ENCODE results near the gene COL8A2. TPM values are rescaled to one million over a fixed set of nuclear protein-coding genes. Genes with fewer than 3 reads are reported as not detected.
A peak's percentile ranks its signal among the peaks of the same experiment; 100 is the strongest.
"Not testable (repeated sequence)": the region's sequence is repeated elsewhere in the genome, so short reads cannot be mapped to it uniquely, and the experiment has no call there.

Gene COL8A2
- polyA plus RNA-seq, 3 donors, result 1.6 to 1.9 (median 1.8) TPM

DNA sequence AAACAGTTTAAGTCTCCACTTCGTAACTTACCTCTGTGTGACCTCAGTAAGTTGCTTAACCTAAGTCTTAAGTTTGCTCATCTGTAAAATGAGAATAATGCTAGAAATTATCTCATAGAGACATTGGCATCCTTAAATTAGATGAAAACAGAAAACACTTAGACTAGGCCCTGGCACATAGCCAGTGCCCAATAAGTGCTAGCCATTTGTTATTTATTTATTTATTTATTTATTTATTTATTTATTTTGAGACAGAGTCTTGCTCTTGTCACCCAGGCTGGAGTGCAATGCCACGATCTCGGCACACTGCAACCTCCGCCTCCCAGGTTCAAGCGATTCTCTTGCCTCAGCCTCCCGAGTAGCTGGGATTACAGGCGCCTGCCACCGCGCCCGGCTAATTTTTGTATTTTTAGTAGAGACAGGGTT, 33.8 kb upstream of the COL8A2 start:
- not testable (repeated sequence) for DNase-seq

DNA sequence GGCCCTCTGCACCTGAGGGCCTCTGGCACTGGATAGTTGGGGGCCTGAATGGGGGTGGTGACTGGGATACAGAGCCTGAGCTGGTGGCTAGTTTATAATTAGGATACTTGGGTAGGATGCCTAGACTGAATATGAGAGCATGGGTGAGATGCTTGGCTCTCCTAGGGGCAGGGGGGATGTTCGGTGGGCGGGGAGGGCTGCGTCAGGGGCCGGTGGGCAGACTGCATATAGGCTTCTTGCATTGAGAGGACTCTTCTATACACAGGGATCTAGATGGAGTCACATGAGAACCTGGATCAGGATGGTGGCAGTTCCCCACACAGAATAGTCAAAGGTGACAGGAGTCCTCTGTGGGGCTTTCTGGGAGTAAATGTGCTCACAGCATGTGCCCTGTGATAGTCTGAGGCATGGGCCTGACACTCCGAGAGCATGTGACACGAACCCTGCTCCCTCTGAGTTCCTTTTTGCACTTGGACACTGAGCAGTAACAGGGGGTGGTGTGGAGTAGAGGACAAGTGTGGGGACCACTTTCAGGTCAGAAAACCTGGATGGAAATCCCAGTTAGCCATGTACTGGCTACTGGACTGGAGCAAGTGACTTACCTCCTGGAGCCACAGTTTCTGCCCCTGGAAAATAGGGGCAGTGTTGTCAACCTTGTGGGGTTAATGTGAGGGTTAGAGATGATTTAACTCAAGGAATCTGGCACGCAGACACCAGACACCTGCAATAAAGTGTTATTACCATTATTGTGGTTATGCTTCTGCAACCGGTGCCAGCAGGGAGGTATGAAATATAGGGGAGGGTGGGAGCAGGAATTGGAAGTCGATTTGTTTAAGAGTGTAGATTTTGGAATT, 33.2 kb upstream of the COL8A2 start:
- DNase-seq, result no peak

DNA sequence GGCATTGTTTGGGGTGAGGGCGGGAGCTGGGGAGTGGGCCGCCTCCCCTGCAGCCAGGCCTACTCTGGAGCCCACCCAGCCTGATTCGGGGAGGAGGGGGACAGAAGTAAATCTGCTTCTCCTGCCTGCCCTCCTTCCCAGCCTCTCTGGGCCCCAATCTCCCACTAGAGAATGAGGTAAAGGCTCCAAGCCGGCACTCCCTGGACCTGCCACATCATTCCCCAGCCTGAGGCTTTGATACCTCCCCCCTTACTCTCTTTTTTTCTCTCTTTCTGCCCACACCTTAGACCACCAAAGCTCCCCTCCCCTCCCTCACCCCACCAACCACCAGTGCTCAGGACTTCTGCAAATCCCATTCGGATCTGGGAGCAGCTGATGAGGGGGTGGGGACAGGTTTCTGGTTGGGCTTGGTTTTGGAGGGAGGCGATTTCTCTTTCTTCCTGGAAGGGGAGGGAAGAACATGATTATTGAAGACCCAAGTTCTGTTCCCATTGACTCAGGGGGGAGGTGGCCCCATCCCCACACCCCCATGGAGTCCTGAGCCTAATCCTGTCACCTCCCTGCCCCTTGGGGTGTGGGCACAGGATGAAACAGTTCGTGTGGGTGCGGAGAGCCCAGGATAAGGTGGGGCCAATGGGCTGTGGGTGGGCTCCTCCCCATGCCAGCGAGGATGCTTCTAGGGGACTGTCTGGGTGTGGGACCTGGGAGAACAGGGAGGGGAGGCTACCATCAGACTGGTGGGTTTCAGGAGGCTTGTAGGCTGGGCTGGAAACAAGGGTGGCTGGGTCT, 32.3 kb upstream of the COL8A2 start:
- DNase-seq, result peak; percentile 36

DNA sequence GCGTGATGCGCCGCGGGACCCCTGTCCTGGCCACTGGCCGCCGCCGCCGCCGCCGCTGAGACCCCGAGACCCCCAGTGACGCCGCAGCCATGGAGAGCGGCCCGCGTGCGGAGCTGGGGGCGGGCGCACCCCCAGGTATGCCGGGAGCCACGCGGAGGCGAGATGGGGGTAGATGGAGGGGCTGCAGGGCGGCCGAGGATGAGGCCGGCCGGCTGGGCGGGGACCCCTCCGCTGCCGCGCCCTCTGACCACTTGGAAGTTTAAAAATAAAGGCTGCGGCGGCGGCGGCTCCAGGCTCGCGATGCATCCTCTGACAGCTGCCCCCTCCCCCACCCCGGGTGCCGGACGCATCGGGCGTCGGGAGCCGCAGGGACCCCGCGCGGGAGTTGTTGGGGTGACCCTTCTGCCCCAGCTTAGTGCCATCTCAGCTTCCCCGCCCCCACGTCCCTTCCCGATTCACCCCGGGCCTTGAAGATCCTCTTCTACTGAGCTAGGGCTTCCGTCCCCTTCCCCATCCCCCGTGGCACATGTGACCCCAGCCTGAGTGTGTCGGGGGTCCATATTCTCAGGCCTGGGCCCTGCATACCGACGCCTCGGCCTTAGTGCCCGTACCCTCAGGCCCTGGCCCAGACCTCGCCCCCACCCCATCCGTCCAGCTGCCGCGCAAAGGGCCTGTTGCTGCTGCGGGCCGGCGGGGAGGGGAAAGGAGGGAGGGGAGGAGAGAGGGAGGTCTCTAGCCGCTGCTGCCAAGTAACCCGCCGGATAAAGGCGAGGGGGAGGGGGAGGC, 31.5 kb upstream of the COL8A2 start:
- peak; percentile 75 for DNase-seq

DNA sequence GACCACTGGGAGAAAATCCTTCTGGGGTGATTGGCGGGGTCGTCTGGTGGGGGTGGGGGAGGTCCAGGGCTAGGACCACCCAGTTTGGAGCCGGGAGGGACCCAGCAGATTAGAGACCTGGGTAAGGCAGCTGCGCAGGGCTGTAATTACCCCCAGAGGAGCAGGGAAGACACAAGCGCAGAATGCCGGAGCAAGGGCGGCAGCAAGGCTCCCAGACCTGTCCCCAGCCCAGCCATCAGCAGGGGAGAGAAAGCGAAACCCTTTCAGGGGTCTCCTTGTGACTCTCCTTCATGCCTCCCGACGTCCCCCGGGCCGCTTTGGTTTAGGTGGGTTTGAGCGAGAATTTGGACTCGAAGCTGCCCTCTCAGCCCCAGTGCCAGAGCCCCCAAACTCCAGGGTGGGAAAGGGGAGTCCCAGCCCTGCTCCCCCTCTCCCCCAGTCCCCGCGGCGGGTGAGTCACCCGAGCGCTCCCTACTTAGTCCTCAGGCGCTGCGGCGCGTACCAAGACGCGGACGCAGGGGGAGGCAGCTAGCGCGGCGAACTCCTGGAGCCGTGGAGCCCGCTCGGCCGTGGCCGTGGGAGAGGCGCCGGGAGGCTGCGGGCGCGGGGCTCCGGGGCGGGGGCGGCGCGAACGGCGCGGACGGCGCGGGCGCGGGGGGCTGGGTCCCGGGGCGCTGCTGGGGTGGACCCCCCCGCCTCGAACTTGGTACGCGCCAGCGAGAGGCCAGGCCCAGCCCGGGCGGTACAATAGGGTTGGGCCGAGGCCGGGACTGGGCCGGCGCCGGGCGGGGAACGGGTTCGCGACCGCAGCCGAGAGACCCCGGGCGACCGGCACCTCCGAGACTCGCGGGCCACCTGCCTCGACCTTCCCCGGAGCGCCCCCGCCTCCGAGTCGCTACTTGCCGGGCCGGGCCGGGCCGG, 30.6 kb upstream of the COL8A2 start, which contains the start of gene MAP7D1:
Gene MAP7D1, plus strand, starts transcription at position 753 of the 921 bp plus-strand sequence. CDS start 258 bp downstream, outside the sequence.
- DNase-seq, result peak; percentile 76

DNA sequence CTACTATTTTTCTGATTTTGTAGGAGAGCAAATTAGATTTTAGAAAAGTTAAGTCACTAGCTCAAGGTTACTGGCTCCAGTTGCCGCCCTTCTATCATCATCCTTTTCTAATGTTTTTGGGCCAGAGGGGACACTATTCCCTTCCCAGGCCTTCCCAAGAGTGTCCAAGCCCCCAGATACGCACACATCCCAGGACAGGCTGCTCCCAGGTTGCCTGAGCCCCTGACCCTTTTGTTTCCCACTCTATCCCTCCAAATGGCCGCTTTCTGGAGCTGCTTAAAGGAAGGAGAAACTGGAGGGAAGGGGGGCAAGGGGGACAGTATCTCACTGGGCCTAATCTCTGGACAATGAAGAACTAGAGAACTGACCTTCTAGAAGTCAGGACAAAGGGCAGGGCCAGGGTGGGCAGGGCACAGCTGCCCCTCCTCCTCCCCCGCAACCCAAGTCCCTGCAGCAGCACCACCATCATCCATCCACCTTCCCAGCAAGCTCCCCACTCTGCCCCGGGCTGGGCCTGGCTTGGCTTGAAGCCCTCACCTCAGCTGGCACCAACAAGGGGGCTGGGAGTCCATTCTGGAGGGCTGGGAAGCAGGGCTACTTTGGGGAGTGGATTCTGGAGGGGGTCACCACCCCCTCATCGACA, 29.9 kb upstream of the COL8A2 start:
- DNase-seq, result no peak

DNA sequence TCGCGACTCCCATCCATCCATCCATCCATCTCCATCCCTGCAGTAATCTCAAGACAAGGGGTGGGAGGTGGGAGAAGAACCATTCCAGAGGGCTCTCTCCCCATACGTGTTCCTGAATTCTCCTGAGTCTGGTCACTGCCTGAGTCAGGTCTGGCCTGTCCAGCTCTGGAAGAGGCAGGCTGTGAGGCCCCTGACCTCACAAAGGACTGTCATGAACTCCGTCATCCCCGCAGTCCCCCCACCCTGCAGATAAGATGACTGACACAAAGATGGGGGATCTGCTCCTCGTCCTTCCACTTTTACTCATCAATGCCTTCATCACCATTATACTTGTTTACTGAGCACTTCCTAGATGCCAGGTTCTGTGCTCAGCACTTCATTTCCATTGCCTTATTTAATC, 29.3 kb upstream of the COL8A2 start:
- DNase-seq, result no peak

DNA sequence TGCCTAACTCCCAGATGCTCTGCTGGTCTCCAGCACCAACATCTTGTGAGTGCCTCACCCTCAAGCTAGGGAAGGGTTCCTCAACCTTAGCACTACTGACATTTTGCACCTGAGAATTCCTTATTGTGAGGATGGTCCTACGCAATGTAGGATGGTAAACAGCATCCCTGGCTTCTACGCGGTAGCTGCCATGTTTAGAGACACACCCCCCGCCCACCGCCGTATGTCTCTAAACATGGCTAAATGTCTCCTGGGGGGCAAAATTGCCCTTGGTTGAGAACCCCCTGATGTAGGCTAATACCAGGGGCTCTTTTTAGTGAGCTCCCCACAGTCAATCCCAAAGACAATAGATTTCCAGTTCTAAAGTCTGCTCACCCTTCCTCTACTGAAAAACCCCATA, 28.5 kb upstream of the COL8A2 start:
- no peak for DNase-seq

DNA sequence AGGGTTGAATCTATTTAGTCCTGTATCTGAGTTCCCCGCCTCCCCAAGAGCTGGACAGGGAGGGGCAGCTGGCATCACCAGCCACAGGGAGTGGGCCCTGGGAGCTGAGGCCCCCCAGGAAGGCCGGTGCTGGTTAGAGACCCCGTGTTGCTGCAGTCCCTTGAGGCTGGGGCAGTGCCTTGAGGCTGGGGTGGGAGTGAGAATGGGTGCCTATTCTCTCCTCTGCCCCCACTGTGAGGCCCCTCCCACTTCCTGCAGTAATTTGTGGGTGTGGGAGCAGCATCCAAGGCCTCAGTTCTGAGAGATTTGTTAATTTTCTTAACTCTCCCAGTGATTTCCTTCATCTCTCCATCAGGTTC, 26.8 kb upstream of the COL8A2 start:
- DNase-seq, result no peak

DNA sequence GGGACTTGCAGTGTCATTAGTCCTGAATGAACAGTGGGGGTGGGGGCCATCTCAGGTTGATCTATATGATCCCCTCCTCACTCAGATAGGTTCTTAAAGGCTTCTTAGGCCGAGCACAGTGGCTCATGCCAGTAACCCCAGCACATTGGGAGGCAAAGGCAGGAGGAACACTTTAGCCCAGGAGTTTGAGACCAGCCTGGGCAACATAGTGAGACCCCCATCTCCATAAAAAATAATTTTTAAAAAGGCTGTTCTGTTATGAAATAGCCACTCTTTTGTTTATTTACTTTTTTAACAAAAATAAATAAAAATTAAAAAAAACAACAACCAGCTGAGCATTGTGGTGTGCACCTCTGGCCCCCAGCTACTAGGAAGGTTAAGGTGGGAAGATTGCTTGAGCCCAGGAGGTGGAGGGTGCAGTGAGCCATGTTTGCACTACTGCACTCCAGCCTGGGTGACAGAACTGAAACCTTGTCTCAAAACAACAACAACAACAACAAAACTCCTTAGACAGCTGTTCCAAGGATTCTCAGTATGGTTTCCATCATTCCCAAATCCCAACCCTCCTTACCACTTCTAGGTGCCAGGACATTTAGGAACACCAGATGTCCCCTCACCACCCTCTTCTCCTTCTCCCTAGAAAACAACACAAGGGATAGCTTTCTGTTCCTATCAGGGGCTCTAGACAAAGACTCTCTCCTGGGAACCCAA, 26.3 kb upstream of the COL8A2 start:
- DNase-seq, result no peak

DNA sequence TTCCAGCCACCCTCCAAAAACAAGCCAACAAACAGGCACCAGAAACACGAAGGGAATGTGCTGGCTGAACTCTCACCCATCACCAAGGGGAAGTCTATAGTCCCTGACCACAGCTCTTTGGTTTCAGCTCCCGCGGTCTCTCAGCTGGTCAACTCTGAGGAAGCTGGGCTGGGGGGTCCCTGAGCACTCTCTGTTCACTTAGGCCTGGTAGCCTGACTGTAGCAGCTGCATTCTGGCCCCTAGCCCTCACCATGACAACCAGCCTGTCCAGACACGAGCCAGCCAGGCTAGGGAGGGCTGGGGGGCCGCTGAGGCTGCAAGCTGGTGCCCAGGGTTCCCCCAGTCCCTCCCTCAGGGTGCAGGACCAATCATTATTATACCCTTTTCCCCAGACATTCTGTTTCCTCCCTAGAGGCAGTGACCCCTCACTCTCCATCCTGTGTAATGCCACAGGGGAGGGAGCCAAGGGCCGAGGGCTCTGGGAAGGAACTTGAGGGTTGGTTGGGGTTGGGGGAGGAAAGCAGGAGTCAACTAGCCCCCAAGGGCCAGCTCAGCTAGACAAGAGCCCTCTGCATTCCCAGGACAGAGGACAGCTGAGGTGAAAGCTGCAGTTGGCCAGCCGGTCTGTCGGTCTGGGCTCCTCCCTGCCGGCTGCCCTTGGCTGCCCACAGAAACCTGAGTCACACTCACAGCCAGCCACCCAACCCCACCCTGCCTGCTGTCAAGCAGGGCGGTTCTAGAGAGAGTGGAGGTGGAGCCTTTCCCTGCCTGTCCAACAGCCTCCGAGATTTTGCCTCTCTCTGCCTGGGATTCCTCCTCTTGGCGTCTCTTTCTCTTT, 25.5 kb upstream of the COL8A2 start:
- peak; percentile 89 for DNase-seq

DNA sequence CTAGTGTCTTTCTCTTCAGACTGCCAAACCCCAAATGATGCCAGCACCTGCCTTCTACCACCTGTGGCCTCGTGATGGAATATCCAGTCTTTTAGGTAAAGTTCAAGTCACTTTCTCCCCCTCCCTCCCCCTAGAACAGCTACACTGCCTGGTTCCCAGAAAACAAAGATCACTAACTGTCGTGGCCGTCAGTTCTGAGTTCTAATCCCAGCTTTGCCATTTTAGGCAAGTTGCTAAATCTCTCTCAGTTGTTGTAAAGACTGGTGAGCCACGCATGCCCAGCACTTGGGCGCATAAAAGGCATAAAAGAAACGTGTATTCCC, 24.9 kb upstream of the COL8A2 start:
- DNase-seq, result no peak

DNA sequence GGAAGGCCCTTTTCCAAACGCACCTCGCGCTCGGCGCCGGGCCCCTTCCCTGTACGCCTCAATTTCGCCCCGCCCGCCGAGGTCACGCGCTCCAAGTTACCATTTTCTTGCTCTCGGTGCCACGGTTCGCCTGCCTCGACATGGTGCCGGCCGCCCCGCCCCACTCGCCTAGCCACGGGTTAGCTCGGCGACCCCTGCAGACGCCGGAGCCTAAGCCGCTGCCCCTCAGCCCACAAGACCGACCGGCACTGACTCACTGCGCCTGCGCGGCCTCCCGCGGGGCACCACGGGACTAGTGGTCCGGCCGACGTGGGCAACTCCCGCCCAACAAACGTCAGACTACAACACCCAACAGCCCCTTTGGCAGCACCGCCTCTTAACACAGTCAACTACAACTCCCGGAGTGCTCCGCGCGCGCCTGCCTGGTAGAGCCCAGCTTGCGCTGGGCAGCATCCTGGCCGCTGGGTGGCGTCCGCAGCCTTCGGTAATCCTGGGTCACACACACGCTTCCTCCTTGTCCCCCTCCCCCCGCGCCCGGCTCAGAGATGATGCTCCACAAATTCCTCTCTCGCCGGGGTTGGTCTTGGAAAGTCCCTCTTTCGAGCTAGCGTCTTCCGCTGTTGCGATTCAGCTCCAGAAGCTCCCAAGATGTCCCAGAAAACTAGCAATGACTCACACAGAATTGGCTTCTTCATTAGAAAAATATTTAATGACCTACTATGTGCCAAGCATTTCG, 24.4 kb upstream of the COL8A2 start, which contains the start of gene TRAPPC3:
Gene TRAPPC3, minus strand, starts transcription at position 250 of the 736 bp plus-strand sequence. Its CDS starts 108 bp downstream, at position 142.
- DNase-seq, result peak; percentile 100

DNA sequence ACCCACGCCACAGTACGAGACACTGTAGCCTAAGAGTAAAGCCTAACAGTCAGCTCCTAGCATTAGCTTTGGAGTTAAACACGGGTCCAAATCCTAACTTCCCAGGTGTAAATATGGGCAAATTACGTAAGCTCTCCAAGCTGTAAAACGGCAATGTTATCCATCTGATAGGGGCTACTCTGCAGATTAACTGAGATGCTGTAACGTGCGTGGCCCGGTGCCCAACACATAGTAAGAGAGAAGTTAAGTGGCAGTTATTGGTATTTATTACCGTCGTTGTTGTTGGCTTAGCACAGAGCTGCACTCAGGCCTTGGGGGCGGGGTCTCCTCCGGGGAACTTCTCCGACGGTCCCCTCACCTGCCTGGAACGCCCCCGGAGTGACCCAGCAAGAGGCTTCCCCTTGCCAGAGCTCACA, 23.8 kb upstream of the COL8A2 start:
- no peak for DNase-seq

DNA sequence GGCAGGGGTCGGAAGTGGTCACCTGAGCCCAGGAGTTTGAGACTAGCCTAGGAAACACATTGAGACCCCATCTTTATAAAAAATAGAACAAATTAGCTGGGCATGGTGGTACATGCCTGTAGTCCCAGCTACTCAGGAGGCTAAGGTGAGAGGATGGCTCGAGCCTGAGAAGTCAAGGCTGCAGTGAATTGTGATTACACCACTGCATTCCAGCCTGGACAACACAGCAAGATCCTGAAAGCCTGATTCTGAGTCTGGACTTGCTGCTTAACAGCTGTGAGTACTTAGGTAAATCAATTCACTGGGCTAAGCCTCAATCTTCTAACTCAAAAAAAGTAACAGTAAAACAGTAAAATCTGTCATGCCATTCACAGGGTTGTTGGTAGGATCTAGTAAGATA, 19.4 kb upstream of the COL8A2 start:
- DNase-seq, result no peak

DNA sequence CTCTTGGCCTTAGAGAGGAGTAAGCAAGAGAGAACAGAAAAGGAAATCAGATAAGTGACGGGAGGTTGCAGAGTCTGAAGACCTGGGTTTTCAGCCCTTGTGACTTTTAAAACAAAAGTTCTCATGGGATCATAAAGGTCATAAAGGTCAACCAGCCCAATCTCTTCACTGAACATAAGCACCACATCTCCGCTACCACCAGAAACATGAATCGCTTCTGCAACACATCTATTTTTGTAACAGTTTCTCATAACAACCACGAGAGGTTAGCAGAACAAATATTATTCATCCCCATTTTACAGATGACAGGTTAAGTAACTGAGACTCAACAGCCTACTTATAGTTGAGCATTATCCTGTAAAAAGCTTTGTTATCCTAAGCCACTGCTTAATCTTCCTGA, 18.4 kb upstream of the COL8A2 start:
- DNase-seq, result no peak

DNA sequence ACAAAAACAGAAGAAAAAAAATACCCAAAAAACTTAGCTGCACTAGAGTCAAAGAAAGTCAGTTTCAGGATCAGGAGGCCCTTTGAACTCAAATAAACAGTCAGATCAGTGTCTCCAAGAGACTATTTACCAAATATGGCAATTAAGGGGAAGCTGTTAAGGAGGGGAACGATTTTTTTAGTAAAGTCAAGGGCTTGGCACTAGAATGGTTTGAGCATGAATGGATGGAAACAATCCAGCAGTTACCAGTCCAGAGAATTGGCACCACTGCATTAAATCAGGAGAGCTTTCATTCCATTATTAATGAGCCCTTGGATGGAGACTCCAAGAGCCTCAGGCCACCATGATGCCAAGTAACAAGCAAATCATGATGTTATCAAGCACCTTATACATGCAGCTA, 17.1 kb upstream of the COL8A2 start:
- no peak for DNase-seq

DNA sequence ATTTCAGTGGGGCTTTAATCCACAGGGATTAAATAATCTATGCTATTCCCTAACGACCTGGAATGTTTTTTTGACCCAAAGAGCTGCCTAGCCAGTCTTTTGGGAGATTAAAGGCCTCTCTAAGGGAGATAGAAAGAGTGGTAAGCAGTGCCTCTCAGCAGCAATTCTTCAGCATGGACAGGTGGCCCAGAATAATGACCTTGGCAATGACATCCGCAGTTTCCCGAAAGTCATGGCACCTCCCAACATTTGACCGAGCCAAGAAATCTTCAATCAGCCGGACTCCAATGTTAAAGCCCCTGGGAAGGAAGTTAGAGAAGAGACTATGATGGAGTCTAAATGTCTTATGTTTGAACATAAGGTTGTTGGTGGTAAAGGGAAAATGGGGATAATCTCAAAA, 14.5 kb upstream of the COL8A2 start:
- no peak for DNase-seq
